ENCODE measurements around the gene WNK3.

DNA sequence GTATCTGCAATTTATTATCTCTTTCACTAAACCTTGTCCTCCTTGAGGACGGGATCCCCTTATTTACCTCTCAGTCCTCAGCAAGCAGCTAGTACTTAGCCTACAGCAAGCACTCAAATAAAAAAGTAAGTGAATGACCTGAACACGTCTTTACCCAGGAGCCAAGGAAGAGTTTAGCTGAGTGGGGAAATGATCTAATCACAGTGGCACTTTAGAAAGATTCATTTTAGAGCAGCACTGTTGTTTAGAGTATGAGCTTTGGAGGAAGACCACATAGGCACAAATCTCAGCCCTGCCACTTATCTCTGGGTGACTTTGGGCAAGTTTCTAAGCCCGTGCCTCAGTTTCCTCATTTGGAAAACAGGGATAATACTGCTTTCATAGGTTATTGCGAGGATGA lies 177.4 kb downstream of the WNK3 start:
- TF ChIP-seq CTCF (IDR thresholded peaks at IDR 0.05) (no peak), POLR2A (IDR thresholded peaks at IDR 0.05) (no peak)
